H1 (cell line): ENCODE measurements around the gene PIAS4. TPM values are rescaled to one million over a fixed set of nuclear protein-coding genes. Genes with fewer than 3 reads are reported as not detected.

Experiments
- ATF2 ChIP-seq: IDR thresholded peaks from 2 replicates; pipeline ENCODE4 v1.6.1; 2012; ENCODE audit warnings: low read length, inconsistent platforms
- RBBP5 ChIP-seq: IDR thresholded peaks from 2 replicates; pipeline ENCODE4 v1.7.1; 2012; ENCODE audit warnings: low read depth, mild to moderate bottlenecking, inconsistent platforms, low read length, moderate library complexity, borderline replicate concordance
- TAF1 ChIP-seq: IDR thresholded peaks from 2 replicates; pipeline ENCODE4 v1.6.1; 2011; ENCODE audit warnings: mild to moderate bottlenecking, low read depth, low read length
- polyA plus RNA-seq, 7 experiments: library from polyadenylated mRNA; depleted of rRNA in 3 of 7; stranded (reverse) in 5 of 7; unstranded in 2 of 7; fragments of >200 nt in 5 of 7; fragments of 200-250 nt in 2 of 7; gene quantifications; 1 replicate in 5 of 7; 2 replicates in 1 of 7; 4 replicates in 1 of 7; pipeline versions ENCODE4 v1.2.1 to v1.2.3, GENCODE V29; 2011 to 2013; ENCODE audit warnings: missing spikeins in 2 of 7, mixed read lengths in 2 of 7
- total RNA-seq: library from RNA; stranded (reverse); fragmentation: NEBNext Ultra II Directional; extraction: Animal tissue kit (Norgen Biotek cat#: 25700); gene quantifications from 2 replicates; pipeline ENCODE4 v1.2.1, GENCODE V29; 2021

Gene PIAS4
- total and polyA plus RNA-seq, 2 of the 8 experiments (the other 6 are each of a cell fraction or from before 2014, with no cell fraction given): 30.2 to 51.4 TPM

- TF ChIP-seq ATF2 (no peak), RBBP5 (no peak), TAF1 (no peak)
Observed at GRCh38 chr19:4049432-4049831, 41.9 kb downstream of the PIAS4 start (continued).
